Activated CD4-positive, alpha-beta T cell treated with anti-CD3 and anti-CD28 coated beads for 4 hours (primary cell): ENCODE data around the gene NINL.

Experiments used
- DNase-seq, 2 donors: peaks; one replicate each; pipeline ENCODE4 v3.0.0-alpha.2; 2020

NINL gene

DNA sequence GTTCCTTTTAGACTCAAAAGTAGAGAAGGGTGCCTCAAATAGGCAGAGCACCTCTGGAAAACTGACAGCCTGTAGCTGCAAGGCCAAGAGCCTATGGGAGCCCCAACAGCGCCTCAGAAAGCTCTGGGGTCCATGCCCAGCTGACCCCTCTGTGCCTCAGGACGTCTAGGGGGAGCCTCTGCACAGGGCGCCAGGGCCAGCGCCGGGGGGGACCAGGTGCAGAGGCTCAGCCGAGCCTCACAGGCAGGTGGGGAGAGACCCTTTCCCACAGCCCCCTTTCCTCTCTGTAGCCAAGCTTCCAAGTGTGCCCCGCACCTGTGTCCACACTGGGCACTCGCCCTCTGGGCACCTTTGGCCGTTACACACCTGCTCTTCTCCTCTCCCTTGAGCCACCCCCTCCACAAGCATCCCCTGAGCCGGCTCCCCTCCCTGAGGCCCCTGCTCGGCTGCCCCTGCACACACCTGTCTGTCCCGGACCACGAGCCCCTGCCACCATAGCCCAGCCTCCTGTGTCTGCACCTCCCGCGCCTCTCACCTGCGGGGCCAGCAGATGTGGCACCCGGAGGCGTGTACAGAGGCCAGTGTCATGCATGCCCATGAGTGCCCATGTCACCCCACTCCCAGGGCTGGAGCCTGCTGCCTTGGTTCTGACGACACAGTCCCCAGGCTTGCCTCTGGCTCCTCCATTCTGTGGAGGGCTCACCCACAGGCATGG lies 124.6 kb downstream of the NINL start:
- DNase-seq, result no peak

DNA sequence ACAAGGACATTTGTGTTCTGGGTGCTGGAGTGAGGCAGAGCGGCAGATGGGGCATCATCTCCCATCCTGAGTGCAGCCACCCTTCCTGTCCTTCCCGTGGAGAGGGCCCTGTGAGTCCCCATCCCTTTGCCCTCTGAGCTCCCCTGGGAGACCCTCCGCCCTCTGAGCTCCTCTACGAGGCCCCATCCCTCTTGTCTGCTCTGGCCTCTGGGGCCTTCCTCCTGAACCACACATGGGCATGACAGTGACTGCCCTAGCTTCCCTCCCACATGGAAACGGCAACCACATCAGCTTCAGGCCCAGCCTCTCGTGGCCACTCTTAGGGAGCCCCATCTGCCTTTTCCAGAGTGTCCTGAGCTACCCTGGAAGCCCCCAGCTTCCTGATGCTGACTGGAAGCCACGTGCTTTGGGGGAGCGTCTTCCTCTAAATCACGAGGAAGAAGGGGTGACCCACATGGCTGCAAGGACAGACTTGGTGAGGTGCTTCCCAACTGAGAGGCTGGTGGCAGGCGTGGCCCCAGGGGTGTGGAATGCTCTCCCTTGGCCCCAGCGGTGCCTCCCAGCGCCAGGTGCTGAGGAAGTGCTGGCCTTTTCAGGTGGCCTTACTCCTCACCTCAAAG lies 125.3 kb downstream of the NINL start:
- no peak for DNase-seq

DNA sequence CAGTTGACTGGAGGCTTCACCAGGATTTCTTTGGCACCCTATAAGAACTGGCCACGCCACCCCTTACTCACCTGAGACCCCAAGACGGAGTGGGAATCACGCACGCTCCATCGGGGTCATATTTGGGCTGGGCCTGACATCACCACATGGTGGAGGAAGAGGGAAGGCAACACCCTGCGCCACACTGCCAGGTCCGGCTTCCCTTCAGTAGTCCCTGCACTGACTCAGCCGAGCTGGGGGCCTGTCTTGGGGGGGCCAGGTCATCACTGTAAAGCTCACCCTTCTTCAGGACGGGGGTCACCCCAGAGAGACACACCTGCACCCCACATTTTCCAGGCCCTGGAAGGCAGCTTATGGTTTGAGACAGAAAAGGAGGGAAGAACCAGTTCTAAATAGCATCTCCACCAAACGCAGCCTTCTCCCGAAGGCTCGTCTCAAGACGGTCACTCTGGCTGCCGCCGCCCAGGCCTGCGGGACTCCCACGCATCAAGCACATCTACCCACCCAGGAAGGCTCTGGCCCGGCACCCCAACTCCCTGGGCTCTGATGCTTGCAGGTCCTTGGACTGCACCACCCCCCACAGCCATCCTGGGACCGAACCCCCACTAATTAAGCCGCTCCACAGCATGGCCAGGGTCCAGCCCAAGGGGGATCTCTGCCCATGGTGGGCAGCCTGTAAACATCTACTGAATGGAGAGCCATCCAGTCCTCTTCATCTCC lies 126.1 kb downstream of the NINL start:
- DNase-seq, result no peak

DNA sequence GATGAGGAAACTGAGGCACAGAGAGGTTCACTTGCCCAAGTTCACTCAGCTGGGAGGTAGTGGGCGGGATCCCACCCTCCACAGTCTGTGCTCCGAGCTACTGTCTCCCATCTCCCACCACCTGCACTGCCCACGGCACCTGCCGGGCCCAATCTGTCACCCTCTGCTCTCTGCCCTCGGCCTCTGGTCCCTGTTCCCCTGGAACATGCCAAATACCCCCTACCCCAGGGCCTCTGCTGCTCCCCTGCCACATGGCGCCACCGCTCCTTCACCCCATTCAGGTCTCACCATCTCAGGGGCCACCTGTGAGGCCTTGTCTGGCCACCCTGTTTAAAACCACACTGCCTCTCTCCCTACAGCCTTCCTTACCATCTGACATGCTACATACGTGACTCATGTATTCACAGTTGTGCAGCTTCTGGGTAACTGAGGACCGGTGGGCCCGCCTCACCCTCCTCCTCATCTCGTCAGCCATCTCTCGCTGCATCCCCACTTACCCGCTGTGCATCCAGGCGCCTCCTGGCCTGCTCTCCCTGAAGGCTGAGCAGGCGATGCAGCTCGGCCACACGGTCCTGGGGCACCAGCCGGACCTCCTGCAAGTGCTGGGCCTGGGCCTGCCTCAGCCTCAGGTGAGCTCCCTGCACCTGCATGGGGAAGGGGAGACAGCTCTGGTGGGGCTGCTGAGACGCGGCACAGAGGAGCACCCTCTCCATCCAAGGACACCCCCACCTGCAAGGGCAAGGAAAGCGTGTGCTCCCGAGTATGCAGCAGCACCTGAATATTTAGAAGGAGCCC lies 127.2 kb downstream of the NINL start:
- DNase-seq, result no peak

DNA sequence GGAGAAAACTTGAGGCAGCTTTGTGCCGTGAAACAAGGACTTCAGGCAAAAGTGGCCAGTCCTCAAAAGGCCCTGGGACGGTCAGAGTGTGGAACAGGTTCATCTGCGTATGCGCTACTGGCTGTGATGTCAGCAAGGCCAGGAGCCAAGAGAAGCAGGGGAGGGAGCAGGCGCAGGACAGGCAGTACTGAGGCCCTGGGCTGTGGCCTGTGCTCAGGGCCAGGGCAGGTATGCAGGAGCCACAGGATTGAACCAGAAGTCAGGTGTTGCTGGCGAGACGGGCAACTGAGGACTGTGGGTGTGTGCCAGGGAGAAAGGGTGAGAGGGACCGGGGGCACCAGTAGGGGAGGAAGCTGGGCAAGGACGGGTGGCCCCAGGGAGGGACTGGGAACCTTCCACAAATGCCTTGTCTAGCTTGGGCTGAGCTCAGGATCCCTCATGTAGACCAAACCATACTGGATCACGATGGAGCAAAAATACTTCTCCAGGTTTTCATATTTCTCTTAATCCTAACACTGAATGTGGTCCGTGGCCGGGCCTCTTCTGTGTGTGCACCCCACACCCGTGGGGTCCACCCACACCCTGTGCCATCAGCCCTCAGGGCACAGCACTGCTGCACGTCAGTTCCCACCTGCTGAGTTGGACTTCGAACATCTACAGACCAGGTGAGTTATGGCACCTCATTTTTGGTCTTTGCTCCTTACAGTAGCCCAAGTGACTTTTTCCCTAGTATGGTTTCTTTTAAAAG lies 131.0 kb downstream of the NINL start:
- no peak for DNase-seq

DNA sequence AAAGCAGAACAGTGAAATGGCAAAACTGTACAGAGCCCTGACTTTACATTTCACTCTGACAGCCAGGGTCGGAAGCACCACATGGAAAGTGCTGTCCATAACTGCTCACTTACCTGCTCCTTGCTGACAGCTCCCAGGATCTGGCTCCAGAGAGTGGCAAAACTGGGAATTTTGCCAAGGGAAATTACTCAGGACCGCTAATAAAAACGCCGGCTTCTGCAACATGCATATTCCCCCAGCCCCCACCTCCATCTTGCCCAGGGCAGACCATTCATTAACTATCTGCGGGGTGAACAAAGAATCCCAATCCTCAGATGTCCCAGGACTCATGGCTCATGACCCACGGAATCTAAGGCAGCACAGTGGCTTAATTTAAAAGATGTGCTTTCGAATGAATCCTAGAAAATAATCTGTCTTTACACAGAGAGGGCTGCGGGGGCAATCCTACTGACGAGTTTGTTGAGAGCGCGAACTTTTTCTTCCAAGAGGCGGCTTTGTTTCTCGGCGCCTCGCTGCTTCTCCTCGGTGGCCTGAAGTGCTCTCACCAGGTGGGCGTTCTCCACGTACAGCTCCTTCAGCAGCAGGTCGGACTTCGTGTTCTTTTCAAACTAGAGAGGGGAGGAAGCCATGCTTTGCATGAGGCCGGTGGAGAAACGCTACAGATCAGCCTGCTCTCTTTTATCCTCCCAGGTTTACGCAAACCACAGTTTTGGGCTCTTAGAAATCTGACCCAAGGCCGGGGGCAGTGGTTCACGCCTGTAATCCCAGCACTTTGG lies 132.1 kb downstream of the NINL start:
- no peak for DNase-seq

DNA sequence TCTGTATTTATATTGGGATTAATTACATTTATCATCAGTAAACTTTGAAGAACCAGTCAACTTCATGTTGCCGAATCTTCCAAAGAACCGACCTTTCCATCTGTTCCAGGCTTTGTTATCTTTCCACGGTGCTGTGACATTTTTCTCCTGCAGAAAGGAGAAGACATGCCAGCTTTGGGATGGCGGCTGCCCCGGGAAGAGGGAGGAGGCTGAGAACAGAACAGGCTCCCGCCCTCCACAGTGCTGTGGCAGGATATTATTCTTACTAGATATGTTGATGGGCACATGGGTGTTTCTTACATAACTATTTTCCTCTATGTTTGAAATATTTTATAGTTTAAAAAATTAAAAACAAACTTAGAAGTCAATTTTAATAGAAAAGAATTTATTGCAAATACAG lies 133.0 kb downstream of the NINL start:
- no peak for DNase-seq

DNA sequence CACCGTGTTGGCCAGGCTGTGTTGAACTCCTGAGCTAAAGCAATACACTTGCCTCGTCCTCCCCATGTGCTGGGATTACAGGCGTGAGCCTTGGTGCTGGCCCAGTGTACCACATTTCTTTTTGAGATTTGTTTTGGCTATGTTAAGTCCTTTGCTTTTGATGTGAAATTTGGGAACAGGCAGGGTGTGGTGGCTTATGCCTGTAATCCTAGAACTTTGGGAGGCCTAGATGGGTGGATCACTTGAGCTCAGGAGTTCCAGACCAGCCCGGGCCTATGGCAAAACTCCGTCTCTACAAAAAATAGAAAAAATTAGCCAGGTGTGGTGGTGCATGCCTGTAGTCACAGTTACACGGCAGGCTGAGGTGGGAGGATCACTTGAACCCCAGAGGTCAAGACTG lies 137.7 kb downstream of the NINL start:
- no peak for DNase-seq

DNA sequence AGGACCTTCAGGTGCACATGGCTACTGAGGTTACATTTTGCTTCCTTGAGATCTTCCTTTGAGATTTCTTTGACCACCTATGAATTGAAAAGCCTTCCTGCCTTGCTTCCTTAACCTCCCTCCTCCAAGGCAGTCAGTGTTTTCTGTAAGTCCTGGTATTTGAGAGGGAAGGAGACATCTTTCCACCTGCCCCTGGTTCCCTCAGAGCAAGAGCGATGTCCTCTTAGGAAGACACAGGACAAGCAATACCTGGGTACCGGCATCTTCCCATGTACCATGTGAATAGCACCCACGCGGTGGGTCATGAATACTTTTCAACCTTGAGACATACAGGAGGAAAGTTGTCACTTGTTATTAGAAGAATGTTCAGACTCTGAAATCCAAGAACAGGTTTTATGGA lies 140.8 kb downstream of the NINL start:
- DNase-seq, result no peak

DNA sequence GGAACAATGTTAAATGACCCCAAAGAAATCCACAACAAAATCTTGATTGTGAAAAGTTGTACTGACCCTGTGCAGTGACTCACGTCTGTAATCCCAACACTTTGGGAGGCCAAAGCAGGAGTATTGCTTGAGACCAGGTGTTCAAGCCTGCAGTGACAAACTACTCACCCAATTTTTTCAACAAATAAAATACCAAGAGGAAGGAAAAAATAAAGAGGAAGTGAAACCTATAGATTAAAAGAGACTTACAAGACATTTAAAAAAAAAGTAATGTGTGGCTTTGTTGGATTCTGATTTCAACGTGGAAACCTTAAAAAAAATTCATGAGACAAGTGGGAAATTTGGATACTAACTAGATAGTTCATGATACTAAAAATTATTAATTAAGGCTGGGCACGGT lies 146.0 kb downstream of the NINL start:
- no peak for DNase-seq

DNA sequence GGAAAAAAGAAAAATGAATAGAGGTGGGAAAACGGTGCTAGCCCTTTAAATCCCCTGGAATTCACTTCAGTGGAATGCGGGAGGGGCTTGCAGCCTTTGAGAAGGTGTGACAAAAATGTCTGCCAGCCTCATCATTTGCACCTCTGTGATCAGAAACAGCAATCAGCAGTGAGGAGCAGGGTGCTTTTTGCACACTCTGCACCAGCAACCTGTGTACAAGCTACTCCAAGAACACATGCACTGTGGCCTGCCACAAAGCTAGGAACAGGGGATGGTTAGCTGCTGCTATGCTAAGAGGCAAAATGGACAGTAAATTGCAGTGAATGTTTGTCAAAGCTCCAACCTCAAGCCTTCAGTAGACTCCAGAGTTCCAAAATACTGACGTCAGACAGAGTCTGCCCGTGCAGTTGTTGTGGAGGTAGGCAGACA lies 148.2 kb downstream of the NINL start:
- no peak for DNase-seq

DNA sequence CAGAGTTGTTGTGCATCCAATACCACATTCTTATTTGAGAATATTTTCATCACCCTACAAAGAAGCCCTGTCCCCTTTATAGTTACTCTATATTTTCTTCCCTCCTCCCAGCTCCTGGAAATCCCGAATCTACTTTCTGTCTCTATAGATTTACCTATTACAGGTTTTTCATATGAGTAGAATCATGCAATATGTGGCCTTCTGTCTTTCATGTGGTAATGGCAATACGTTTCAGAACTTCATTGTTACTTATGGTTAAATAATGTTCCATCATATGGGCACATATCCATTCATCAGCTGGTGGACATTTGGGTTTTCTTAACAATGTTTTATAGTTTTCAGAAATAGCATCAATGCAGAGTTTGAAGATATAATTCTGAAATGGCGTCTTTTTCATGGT lies 160.8 kb downstream of the NINL start:
- DNase-seq, result no peak

DNA sequence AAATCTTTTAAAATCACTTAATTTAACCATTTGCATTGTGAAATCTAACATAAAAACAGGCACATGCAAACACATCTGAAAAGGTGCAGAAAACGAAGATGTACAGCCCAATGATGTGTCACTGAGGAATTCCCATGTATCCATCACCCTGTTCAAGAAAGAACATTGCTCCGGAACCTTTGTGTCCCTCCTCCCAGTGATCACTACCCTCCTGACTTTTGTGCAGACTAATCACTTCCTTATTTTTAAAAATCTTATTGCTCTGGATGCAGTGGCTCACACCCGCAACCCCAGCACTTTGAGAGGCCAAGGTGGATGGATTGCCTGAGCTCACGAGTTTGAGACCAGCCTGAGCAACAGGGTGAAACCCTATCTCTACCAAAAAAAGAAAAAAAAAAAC lies 163.3 kb downstream of the NINL start:
- no peak for DNase-seq

DNA sequence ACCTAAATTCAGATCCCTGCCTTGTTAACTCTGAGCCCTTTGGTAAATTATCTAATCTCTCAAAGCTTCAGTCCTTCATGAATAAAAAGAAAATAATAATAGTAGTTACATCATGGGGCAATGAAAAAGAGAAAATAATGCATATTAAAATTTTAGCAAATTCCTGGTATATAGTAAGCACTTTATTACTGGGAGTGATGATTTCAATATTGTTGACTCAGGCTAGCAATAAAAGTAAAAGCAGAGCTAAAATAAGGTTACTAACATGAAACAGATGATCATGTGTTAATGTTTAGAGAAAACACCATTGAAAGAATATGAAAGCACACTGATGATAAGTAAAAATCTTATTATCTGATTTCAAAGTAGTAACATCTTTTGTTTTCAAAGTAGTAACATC lies 164.2 kb downstream of the NINL start:
- DNase-seq, result no peak

DNA sequence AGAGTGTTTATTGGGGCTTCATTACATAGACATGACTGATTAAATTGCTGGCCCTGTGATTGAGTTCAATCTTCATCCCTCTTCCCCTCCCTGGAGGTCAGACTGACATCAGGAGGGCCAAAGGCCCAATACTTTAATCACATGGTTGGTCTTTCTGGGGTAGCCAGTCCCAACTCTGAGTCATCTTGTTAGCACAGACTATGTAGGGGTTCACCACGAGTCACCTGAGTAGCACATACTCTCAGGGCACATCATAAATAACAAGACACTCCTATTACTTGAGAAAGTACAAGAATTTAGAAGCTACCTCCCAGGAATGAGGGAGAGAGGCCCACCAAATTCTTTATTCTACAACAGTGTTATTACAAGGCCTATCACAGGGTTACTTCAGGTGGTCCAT lies 166.6 kb downstream of the NINL start:
- DNase-seq, result no peak

DNA sequence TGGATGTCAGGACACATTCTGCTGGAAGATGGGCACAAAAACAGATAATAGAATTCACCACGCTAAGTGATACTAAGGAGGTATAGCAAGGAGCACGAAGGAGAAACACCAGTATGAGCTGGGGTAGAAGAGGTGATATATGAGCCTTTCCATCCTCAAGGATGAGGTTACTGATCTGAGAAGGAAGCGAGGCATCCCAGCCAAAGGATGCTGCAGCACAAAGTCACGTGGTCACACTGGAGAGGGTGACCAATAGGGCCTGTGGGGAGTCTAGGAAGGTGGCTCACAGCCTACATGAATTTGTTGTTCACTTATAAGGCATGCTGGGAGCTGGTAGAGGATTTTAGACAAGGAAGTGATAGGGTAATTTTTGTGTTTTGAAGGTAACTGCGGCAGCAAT lies 176.4 kb downstream of the NINL start:
- DNase-seq, result no peak

DNA sequence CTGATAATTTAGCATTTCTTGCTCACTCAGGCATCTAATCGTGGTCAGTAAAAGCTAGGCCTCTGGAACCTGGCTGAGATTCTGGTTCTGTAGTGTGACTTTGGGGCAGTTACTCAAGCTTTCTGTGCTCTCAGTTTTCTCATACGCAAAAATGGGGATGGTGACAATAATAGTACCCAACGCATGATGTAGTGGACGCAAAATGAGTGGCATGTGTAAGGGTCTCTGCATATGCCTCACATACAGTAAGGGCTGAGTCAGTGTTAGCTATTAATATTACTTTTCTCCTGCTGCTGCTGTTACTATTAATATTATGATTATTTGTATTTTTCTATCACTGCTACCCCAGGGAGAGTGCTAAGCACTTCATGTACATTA lies 177.2 kb downstream of the NINL start:
- no peak for DNase-seq

DNA sequence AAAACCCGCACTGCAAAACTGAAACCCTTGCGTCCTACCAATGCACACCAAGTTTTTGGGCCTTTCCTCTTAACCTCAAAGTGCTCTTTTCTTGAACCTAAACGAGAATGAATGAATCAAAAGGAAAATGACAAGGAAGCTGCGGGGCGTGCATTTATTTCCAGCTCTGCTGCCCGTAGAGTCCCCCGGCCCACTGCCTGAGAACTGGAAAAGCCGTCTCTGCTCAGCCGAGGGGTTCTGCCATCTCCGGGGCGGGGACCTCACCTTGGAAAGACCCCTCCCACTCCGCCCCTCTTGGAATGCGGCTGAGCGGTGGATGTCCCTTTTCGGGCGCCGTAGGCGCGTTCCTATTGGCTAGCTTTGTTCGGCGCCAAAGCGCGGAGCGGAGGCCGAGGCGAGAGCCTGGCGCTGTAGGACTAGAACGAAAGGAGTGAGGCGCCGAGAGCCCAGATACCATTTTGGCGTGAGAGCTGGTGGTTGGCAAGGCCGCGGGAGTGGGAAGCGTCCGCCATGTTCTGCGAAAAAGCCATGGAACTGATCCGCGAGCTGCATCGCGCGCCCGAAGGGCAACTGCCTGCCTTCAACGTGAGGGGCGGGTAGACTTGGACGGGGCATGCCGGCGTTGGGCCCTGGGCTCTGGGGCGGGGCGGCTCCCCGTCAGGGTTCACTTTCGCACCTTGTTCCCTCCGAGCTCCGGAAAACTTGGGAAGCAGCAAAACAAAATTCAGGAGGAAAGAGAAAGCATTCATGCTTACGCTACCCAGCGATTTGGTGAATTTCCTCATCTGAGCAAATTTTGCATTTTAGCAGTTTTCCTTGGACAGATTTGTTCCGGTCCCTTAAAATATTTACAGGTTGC lies 177.8 kb downstream of the NINL start, which contains the start of gene GINS1:
Gene GINS1, plus strand, starts transcription at position 363 of the 859 bp plus-strand sequence. Its CDS starts 148 bp downstream, at position 511.
- peak; percentile 62 to 69 for DNase-seq
